Mesodermal cell (in vitro differentiated cells): ENCODE measurements around the gene IL4I1.

ENCODE experiments used
- H3K27ac ChIP-seq: 2 replicates; pipeline ENCODE4 v1.7.0; 2013; ENCODE audit warnings: mild to moderate bottlenecking, low read depth, low read length, moderate library complexity; ENCODE audit not compliant: severe bottlenecking
- H3K36me3 ChIP-seq: 2 replicates; pipeline ENCODE4 v1.7.1; 2013; ENCODE audit warnings: mild to moderate bottlenecking, low read length, moderate library complexity; ENCODE audit not compliant: control insufficient read depth, insufficient read depth
- H3K4me1 ChIP-seq: one replicate; pipeline ENCODE4 v1.7.1; 2013; ENCODE audit warnings: mild to moderate bottlenecking, low read length; ENCODE audit not compliant: insufficient read depth, control insufficient read depth, poor library complexity, severe bottlenecking
- H3K4me3 ChIP-seq: 2 replicates; pipeline ENCODE4 v1.7.0; 2013; ENCODE audit warnings: low read length, control low read depth, mild to moderate bottlenecking; ENCODE audit not compliant: insufficient read depth, poor library complexity, severe bottlenecking; ENCODE audit errors: extremely low read depth
- H3K9me3 ChIP-seq: 2 replicates; pipeline ENCODE4 v1.7.1; 2013; ENCODE audit warnings: mild to moderate bottlenecking, low read length, moderate library complexity; ENCODE audit not compliant: control insufficient read depth
- WGBS, 2 experiments: methylation state at CpG; one replicate each; pipeline ENCODE4 v1.1.5; 2013; ENCODE audit warnings: missing lambda C conversion rate in 2 of 2; ENCODE audit not compliant: insufficient coverage in 2 of 2; 5-methylcytosine and 5-hydroxymethylcytosine counted together

Gene IL4I1

DNA sequence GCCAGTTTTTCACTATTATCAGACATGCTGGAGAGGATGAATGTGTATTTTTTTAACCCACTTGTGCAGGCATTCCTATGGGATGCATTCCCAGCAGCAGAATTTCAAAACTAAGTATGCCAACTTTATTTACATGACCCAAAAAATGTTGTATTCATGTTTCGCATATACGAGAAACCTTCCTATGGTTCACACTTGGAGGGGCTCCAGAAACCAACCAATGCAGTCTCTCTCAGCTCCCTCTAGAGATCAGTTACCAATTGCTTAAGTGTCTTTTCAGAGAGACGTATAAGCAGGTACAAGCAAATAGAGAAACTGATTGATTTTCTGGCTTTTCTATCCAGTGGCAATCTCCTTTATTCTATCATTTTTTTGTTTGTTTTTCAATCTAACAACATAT, 51.3 kb downstream of the IL4I1 start:
- H3K4me3 ChIP-seq, result no peak overlapping the region
- no peak overlapping the region for H3K27ac ChIP-seq
- H3K36me3 ChIP-seq, result peaks cover 47% of the 10 kb centered on the region
- H3K9me3 ChIP-seq, result peaks cover 9% of the 10 kb centered on the region
- 100% methylated on average over 2 of the region's 3 CpGs for WGBS, 2 experiments
- no peaks in the 10 kb centered on the region for H3K4me1 ChIP-seq

- WGBS, 2 experiments, result 94 to 97% methylated on average over 15 to 16 of the region's 18 CpGs
- H3K4me3 ChIP-seq, result no peak overlapping the region
- H3K36me3 ChIP-seq, result peaks cover 48% of the 10 kb centered on the region
- H3K27ac ChIP-seq, result no peak overlapping the region
- peaks cover 9% of the 10 kb centered on the region for H3K9me3 ChIP-seq
- H3K4me1 ChIP-seq, result no peaks in the 10 kb centered on the region
Observed at GRCh38 chr19:49844138-49845095, 52.3 kb downstream of the IL4I1 start.

DNA sequence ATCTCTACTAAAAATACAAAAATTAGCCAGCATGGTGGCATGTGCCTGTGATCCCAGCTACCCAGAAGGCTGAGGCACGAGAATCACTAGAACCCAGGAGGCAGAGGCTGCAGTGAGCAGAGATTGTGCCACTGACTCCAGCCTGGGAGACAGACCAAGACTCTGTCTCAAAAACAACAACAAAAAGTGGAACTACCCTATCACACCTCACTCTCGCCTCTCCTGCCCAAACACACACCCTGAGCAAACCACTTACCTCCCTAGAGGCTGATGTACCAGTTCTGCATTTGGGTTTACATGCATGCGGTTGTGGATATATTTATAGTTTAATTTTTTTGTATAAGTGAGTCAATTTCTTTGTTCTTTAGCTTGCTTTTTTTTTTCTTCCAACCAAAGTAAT, 53.4 kb downstream of the IL4I1 start:
- Histone ChIP-seq H3K9me3 (no peaks in the 10 kb centered on the region), H3K27ac (no peak overlapping the region), H3K36me3 (peaks cover 49% of the 10 kb centered on the region), H3K4me1 (no peaks in the 10 kb centered on the region), H3K4me3 (no peak overlapping the region)
- WGBS, 2 experiments, result 89% methylated on average over 1 of the region's 3 CpGs; no CpG with 5 or more reads in 1 of the 2 experiments

- Histone ChIP-seq H3K36me3 (peaks cover 73% of the 10 kb centered on the region), H3K4me3 (no peak overlapping the region), H3K9me3 (no peaks in the 10 kb centered on the region), H3K27ac (peak overlapping the region; percentile 11), H3K4me1 (peaks cover 5% of the 10 kb centered on the region)
- WGBS, 2 experiments, result 93 to 95% methylated on average over 15 to 16 of the region's 17 CpGs
Observed at GRCh38 chr19:49840736-49841249, 55.9 kb downstream of the IL4I1 start.

GRCh38 chr19:49840321-49840720, 56.4 kb downstream of the IL4I1 start:
- H3K9me3 ChIP-seq, result no peaks in the 10 kb centered on the region
- peaks cover 5% of the 10 kb centered on the region for H3K4me1 ChIP-seq
- no peak overlapping the region for H3K4me3 ChIP-seq
- peaks cover 78% of the 10 kb centered on the region for H3K36me3 ChIP-seq
- 93 to 94% methylated on average over 8 of the region's 11 CpGs for WGBS, 2 experiments
- peak overlapping the region; percentile 11 for H3K27ac ChIP-seq

DNA sequence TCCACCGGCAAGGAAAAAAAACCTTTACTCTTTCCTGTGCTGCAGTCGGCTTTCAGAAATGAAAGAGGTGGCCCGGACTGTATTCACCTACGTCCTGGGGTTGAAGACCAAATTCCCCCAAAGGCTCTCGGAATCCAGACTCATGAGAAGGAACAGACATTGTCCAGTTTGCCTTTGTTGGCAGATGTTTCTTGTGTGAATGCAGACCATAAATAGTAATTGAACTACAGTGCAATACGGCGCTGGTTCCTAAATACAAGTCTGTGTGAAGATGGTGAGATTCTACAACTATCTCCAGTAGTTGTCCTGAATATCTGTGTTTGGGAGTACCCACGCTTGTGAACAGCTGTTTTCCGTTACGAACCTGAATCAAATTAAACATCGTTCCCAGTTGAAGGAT, 57.0 kb downstream of the IL4I1 start:
- Histone ChIP-seq H3K9me3 (no peaks in the 10 kb centered on the region), H3K36me3 (peaks cover 84% of the 10 kb centered on the region), H3K4me3 (no peak overlapping the region), H3K4me1 (peaks cover 5% of the 10 kb centered on the region), H3K27ac (no peak overlapping the region)
- WGBS, 2 experiments, result 97 to 98% methylated on average over 10 to 11 of the region's 11 CpGs
